MCF 10A (cell line): Measurements from ENCODE around the gene MMP21. TPM values are rescaled to one million over a fixed set of nuclear protein-coding genes. Genes with fewer than 3 reads are reported as not detected.

Source experiments
- BruUV-seq: library from RNA; stranded (reverse); fragments of 400-500 nt; replicated peaks from 2 replicates; lab custom pipeline; 2021; lab: Mats Ljungman, UMichigan
- CTCF ChIA-PET: fragments of 300-600 bp; sonication (Branson Sonifier 250); formaldehyde crosslinking; extraction: SDS; loops from one replicate; lab custom pipeline; 2021; ENCODE audit warnings: antibody characterized with exemption, inconsistent platforms; lab: Yijun Ruan, JAX
- POLR2A ChIA-PET: fragments of 300-600, 350-650 bp; sonication (Branson Sonifier 250); formaldehyde crosslinking; extraction: SDS; loops from one replicate; lab custom pipeline; 2020; ENCODE audit warnings: antibody characterized with exemption, inconsistent platforms; lab: Yijun Ruan, JAX
- DNase-seq: peaks from one replicate; pipeline ENCODE4 v3.0.0-alpha.2; 2018; ENCODE audit not compliant: unreplicated experiment
- H3K27ac Mint-ChIP-seq: one replicate; pipeline ENCODE4 v1.8.0; 2022; ENCODE audit warnings: mild to moderate bottlenecking, low read depth, mixed read lengths; ENCODE audit not compliant: unreplicated experiment
- H3K27me3 Mint-ChIP-seq: one replicate; pipeline ENCODE4 v1.8.0; 2022; ENCODE audit warnings: mixed read lengths; ENCODE audit not compliant: insufficient read depth, unreplicated experiment
- H3K36me3 Mint-ChIP-seq: one replicate; pipeline ENCODE4 v1.8.0; 2022; ENCODE audit warnings: mild to moderate bottlenecking, moderate library complexity, mixed read lengths; ENCODE audit not compliant: insufficient read depth, unreplicated experiment
- H3K4me1 Mint-ChIP-seq: one replicate; pipeline ENCODE4 v1.8.0; 2022; ENCODE audit warnings: mixed read lengths; ENCODE audit not compliant: insufficient read depth, unreplicated experiment
- H3K4me3 Mint-ChIP-seq: one replicate; pipeline ENCODE4 v1.8.0; 2022; ENCODE audit warnings: mild to moderate bottlenecking, moderate library complexity, mixed read lengths; ENCODE audit not compliant: unreplicated experiment
- H3K9me3 Mint-ChIP-seq: one replicate; pipeline ENCODE4 v1.8.0; 2022; ENCODE audit warnings: mixed read lengths; ENCODE audit not compliant: unreplicated experiment
- CTCF ChIP-seq: fragments of 200-600 bp; IDR thresholded peaks from one replicate; pipeline ENCODE4 v1.8.0; 2022; ENCODE audit warnings: antibody characterized with exemption, mild to moderate bottlenecking; ENCODE audit not compliant: unreplicated experiment
- intact Hi-C: fragments of 100-400 bp; cut with micrococcal nuclease; formaldehyde crosslinking; loops from 2 replicates; pipeline ENCODE4 v1.14.1; 2022
- total RNA-seq: library from RNA; stranded (reverse); gene quantifications from 2 replicates; pipeline ENCODE4 v1.2.3, GENCODE V29; 2022

MMP21 gene
- total RNA-seq, 1 experiment from 2014 or later, result not detected

GRCh38 chr10:125792342-125793300 is 17.0 kb upstream of the MMP21 start:
- Mint-ChIP-seq H3K27me3 (no peaks in the 10 kb centered on the region), H3K36me3 (peaks cover 56% of the 10 kb centered on the region), H3K4me3 (no peak overlapping the region), H3K27ac (no peak overlapping the region), H3K9me3 (no peaks in the 10 kb centered on the region), H3K4me1 (no peaks in the 10 kb centered on the region)
- POLR2A ChIA-PET, result interaction anchor here (0.6 to 0.7 kb wide), 2 partner anchors 21 to 63 kb away, joined by 3 read pairs; no protein-coding TSS in a partner anchor
- intact Hi-C loops, result no loop called here
- BruUV-seq, result no TSS peak
- TF ChIP-seq CTCF, result no peak
- DNase-seq, result no peak
- CTCF ChIA-PET, result no interaction called here

GRCh38 chr10:125788156-125789034 is 12.8 kb upstream of the MMP21 start:
- no TSS peak for BruUV-seq
- Mint-ChIP-seq H3K36me3 (peaks cover 44% of the 10 kb centered on the region), H3K4me3 (no peak overlapping the region), H3K27me3 (no peaks in the 10 kb centered on the region), H3K27ac (no peak overlapping the region), H3K9me3 (no peaks in the 10 kb centered on the region), H3K4me1 (no peaks in the 10 kb centered on the region)
- DNase-seq, result no peak
- intact Hi-C loops, result no loop called here
- ChIA-PET POLR2A (interaction anchor here (0.5 kb wide), 1 partner anchor 37 kb away, joined by 3 read pairs; no protein-coding TSS in a partner anchor), CTCF (no interaction called here)
- TF ChIP-seq CTCF, result no peak

GRCh38 chr10:125785791-125786190 is 10.2 kb upstream of the MMP21 start:
- Mint-ChIP-seq H3K36me3 (peaks cover 24% of the 10 kb centered on the region), H3K4me1 (no peaks in the 10 kb centered on the region), H3K9me3 (no peaks in the 10 kb centered on the region), H3K4me3 (no peak overlapping the region), H3K27ac (no peak overlapping the region), H3K27me3 (no peaks in the 10 kb centered on the region)
- intact Hi-C loops, result no loop called here
- DNase-seq, result no peak
- no peak for TF ChIP-seq CTCF
- CTCF ChIA-PET, result interaction anchor here (1.4 kb wide), 1 partner anchor 58 kb away, joined by 5 read pairs; no protein-coding TSS in a partner anchor
- POLR2A ChIA-PET, result interaction anchor here (0.9 kb wide), 1 partner anchor 870 kb away, joined by 3 read pairs; no protein-coding TSS in a partner anchor
- no TSS peak for BruUV-seq
